GM18520 (cell line): ENCODE results near the gene SWAP70.
"Not testable (repeated sequence)": the region's sequence is repeated elsewhere in the genome, so short reads cannot be mapped to it uniquely, and the experiment has no call there.

ENCODE experiments used
- ATAC-seq: cut with Tn5 transposase; IDR thresholded peaks from one replicate; pipeline ENCODE4 v1.9.1; 2021; ENCODE audit not compliant: unreplicated experiment

Gene SWAP70

GRCh38 chr11:9689721-9690120 is 25.8 kb downstream of the SWAP70 start:
- no peak for ATAC-seq

GRCh38 chr11:9691865-9692264 is 28.0 kb downstream of the SWAP70 start:
- ATAC-seq: no peak

- no peak for ATAC-seq
Measured at GRCh38 chr11:9692691-9693090, 28.8 kb downstream of the SWAP70 start.

GRCh38 chr11:9693801-9694553 is 30.1 kb downstream of the SWAP70 start:
- no peak for ATAC-seq

GRCh38 chr11:9695228-9695627 is 31.4 kb downstream of the SWAP70 start:
- ATAC-seq: not testable (repeated sequence)

- ATAC-seq: no peak
Measured at GRCh38 chr11:9697766-9698165, 33.9 kb downstream of the SWAP70 start.

- no peak for ATAC-seq
Measured at GRCh38 chr11:9700105-9700801, 36.4 kb downstream of the SWAP70 start.

- ATAC-seq: no peak
Measured at GRCh38 chr11:9701799-9702198, 37.9 kb downstream of the SWAP70 start.

GRCh38 chr11:9703280-9703679 is 39.4 kb downstream of the SWAP70 start:
- no peak for ATAC-seq

GRCh38 chr11:9704037-9704436 is 40.2 kb downstream of the SWAP70 start:
- no peak for ATAC-seq

- no peak for ATAC-seq
Measured at GRCh38 chr11:9704620-9705019, 40.7 kb downstream of the SWAP70 start.

GRCh38 chr11:9705361-9705760 is 41.5 kb downstream of the SWAP70 start:
- not testable (repeated sequence) for ATAC-seq

- no peak for ATAC-seq
Measured at GRCh38 chr11:9708544-9708943, 44.7 kb downstream of the SWAP70 start.

- no peak for ATAC-seq
Measured at GRCh38 chr11:9710223-9710622, 46.3 kb downstream of the SWAP70 start.

- ATAC-seq: no peak
Measured at GRCh38 chr11:9710852-9711251, 47.0 kb downstream of the SWAP70 start.

- ATAC-seq: no peak
Measured at GRCh38 chr11:9711454-9712307, 47.8 kb downstream of the SWAP70 start.

- no peak for ATAC-seq
Measured at GRCh38 chr11:9714272-9714940, 50.5 kb downstream of the SWAP70 start.

GRCh38 chr11:9716275-9717039 is 52.6 kb downstream of the SWAP70 start:
- ATAC-seq: peak; percentile 67

GRCh38 chr11:9717040-9717357 is 53.1 kb downstream of the SWAP70 start:
- no peak for ATAC-seq

GRCh38 chr11:9717719-9718118 is 53.8 kb downstream of the SWAP70 start:
- no peak for ATAC-seq
